GM12872 (cell line): ENCODE data around the gene HTR3A.

Experiments
- TF ChIP-seq, protein P1 (sequence below): IDR thresholded peaks from 3 replicates; pipeline ENCODE4 v1.5.1; 2011; ENCODE audit warnings: low read depth, mild to moderate bottlenecking, low read length, moderate library complexity; ENCODE audit not compliant: insufficient read depth

HTR3A gene

DNA sequence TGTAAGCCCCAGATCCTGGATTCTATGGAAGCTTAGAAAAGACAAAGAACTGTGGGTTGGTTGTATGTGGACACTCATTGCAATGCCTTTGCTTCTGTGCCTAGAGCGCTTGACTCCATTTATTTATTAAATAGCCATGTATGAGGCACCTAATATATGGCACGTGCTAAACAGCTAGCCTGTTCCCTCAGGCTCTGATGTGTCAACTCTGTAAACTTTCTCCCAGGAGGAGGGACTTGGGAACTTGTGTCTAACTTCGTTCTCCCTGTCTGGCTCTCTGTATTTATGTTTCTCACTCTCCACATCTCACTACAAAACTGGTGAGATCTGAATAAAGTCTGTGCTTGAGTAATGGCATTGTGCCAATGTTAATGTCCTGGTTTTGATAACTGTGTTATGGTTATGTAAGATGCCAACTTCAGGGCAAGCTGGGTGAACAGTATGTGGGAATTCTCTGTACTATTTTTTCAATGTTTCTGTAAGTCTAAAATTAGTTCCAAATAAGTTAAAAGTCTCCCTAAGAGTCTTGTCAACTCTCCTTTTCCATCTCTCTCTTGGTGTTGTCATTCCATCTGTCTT, 50.5 kb downstream of the HTR3A start:
- TF ChIP-seq, protein P1, sequence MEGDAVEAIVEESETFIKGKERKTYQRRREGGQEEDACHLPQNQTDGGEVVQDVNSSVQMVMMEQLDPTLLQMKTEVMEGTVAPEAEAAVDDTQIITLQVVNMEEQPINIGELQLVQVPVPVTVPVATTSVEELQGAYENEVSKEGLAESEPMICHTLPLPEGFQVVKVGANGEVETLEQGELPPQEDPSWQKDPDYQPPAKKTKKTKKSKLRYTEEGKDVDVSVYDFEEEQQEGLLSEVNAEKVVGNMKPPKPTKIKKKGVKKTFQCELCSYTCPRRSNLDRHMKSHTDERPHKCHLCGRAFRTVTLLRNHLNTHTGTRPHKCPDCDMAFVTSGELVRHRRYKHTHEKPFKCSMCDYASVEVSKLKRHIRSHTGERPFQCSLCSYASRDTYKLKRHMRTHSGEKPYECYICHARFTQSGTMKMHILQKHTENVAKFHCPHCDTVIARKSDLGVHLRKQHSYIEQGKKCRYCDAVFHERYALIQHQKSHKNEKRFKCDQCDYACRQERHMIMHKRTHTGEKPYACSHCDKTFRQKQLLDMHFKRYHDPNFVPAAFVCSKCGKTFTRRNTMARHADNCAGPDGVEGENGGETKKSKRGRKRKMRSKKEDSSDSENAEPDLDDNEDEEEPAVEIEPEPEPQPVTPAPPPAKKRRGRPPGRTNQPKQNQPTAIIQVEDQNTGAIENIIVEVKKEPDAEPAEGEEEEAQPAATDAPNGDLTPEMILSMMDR: no peak

DNA sequence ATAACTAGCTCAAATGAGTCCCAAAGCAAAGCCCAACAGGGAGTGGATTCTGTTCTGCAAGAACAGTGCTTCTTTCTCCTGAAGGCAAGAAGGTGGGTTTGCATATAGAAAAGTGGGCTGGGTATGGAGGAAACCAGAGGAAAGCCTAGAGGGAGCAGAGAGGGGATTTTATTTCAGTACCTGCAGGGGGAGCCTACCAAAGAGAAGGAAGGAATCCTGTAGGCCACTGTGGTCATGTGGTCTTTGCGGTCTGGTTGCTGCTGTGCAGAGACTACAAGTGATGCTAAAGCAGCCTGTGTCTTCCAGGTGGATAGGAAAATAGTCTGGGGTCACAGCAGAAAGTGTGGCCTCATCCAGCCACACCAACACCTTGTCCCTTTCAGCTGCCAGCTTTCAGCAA, 51.4 kb downstream of the HTR3A start:
- TF ChIP-seq, protein P1: no peak

DNA sequence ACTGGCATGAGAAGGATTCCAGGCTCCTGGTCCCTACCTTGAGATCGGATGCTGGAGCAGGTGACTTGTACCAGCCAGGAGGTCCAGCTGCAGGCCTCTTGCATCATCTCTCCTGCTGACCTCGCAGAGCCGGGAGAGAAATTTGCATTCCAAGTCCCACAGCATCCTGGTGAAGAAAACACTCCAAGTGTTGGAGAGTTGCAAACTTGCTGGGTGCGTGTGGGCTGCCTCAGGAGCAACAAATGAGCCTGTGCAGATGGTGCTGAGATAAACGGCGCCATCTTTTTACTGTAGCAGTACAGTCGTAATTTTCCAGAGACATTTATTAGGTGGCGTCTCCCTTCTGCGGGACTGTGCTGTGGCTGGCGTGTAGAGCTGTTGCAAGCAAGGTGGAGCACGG, 52.5 kb downstream of the HTR3A start:
- TF ChIP-seq, protein P1: no peak

DNA sequence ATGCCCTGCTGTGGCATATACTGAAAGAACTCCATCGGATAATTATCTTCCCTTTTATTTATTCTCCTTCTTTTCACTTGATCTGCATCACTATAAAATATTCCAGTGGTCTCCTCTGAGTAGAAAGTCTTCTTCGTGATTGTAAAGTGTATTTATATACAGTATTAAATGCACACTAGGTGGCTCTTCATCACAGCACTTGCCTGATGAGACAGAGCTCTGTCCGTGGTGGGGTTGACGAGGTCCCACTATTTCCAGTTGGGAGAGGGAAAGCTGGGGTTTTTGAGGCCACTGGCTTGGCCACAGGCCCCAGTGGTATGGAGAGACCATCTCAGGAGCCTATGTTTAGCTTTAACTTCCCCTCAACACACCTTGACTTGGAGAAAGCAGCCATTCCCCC, 53.0 kb downstream of the HTR3A start:
- TF ChIP-seq, protein P1: no peak

DNA sequence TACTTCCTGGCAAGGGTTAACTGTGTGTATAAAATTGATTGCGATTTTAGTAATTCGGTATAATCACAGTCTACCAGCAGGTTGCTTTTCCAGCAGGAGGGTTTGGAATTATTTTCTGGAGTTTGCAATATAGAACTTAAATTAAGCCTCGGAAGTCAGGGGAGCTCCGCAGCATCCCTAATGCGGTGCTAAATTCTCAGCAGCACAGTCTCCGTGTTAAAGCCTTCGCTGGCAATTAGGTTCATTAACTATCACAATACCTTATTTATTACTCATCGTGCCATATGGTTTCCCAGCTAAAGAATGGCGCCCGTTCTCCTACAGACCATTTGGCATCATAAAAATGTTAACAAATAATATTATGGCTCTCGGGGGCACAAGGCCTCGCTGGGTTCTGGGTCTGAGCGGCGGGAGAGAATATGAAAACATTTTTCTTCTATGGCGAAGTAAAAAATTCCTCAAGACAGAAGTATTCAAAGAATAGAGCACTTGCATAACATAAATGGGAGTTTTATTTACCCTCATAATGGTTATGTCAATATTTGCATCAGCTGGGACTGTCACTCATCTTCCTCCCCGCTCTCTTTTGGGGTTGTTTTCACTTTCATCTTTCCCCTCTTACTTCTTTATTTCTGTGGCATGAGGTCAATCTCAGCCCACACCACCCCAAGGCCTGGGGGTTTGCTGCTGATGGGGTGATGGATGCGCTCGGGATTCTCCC, 56.5 kb downstream of the HTR3A start:
- TF ChIP-seq, protein P1: no peak

DNA sequence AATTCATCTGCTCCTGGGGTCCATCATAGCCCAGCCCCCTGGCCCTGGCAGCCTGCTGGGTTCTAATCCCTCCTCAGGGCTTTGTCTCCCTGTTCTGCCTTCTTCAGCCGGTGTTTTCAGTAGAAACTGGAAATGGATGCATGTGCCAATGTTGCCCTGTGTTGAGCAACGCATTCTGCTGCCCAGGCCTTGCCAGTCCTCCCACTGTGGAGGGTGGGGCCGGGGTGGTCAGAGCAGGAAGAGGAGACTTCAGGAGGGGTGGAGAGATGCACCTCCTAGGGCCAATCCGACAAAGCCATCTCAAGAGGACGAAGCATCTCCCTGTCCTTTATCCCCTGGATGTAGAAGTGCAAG, 57.0 kb downstream of the HTR3A start:
- TF ChIP-seq, protein P1: no peak

DNA sequence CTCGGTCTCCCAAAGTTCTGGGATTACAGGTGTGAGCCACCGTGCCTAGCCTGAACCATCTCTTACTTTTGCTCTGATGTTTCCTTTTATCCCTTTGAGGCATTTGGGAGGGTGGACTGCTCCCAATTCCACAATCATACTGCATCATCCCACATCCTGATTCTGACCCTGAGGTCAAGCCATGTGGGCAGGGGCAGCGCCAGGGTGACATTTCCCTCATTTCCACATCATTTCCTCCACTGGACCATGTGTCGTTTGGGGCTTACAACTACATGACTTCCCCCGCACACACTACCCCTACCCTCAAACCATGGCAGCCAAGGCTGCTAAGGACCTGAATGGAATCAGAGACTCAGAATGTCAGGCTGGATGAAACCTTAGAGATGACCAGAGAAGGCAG, 58.2 kb downstream of the HTR3A start:
- TF ChIP-seq, protein P1: no peak
